HG02981 (cell line): ENCODE measurements around the gene NSMCE1.

ENCODE experiments used
- ATAC-seq: cut with Tn5 transposase; IDR thresholded peaks from one replicate; pipeline ENCODE4 v1.9.1; 2021; ENCODE audit warnings: mild to moderate bottlenecking, moderate library complexity; ENCODE audit not compliant: unreplicated experiment

NSMCE1 gene

GRCh38 chr16:27245276-27246172, 23.0 kb downstream of the NSMCE1 start:
- no peak for ATAC-seq

- ATAC-seq: no peak
Observed at GRCh38 chr16:27244363-27244755, 24.2 kb downstream of the NSMCE1 start.

- no peak for ATAC-seq
Observed at GRCh38 chr16:27243725-27244362, 24.7 kb downstream of the NSMCE1 start.

GRCh38 chr16:27242868-27243590, 25.5 kb downstream of the NSMCE1 start:
- ATAC-seq: no peak

GRCh38 chr16:27242398-27242797, 26.2 kb downstream of the NSMCE1 start:
- no peak for ATAC-seq

GRCh38 chr16:27241658-27242057, 26.9 kb downstream of the NSMCE1 start:
- ATAC-seq: no peak

- ATAC-seq: no peak
Observed at GRCh38 chr16:27240948-27241531, 27.5 kb downstream of the NSMCE1 start.

DNA sequence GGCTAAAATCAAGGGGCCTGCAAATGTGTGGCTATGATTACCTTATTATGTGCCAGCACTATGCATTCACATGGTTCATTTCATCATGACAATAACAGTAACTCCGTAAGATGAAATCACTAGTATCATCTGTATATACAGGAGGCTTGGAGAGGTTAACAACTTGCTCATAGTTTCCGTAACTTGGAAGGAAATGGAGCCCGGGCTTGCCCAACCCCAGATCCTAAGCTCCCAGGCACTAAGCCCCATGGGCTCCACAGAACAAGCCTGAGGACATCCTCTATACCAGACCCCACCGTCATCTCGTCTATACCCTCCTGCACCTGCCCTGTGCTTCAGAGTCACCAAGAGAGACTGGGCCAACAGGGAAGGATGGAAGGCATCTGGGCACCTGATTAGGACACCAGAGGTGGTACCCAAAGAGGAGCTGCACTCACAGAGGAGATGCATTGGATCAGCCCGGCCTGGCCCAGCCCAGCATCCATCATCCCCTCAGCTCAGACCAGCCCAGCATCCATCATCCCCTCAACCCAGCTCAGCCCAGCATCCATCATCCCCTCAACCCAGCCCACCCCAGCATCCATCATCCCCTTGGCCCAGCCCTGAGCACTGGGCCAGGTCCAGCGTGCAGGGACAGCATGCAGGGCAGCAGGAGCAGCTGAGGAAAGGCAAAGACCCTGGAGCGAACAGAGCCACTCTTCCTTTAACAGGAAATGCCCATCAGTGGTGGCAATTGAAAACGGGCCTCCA, 28.5 kb downstream of the NSMCE1 start:
- no peak for ATAC-seq

DNA sequence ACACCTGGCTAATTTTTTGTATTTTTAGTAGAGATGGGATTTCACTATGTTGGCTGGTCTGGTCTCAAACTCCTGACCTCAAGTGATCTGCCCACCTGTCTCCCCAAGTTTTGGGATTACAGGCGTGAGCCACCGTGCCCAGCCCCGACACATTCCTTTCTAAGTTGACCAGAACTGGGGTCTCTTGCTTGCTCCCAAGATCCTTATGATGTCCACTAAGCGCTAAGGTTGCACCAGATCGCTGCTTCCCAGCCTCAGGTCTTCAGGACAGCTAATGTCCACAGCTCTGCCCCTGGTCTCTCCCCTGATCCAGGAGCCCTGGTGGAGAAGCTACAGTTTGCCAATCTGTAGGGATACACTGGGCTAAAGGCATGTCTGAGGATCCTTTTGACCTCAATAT, 29.5 kb downstream of the NSMCE1 start:
- ATAC-seq: no peak

- ATAC-seq: no peak
Observed at GRCh38 chr16:27238591-27238990, 30.0 kb downstream of the NSMCE1 start.

DNA sequence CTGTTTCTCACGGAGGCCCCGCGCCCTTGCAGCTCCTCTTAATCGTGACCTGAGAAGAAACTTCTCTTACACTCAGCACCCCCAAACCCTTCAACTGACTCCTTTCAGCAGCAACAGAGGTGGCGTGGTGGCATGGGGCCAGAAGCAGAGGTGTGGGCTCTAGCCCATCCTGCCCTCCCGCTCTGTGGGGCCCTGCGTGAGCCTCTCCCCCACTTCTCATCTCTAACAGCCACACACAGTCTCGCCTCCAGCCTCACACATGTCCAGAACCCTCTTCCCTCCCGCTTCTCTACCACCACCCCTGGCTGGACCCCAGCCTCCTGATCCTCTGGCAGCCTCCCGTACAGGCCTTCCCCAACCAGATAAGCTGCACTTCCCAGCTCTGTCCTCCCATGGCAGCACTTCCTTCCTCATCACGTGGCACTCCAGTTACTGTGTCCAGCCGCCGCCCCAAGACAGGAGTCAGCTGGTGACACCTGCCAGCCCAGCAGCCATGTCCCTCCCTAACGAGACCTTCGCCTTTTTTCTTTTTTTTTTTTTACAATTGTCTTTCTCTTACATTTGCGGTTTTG, 30.5 kb downstream of the NSMCE1 start:
- ATAC-seq: peak; percentile 9

DNA sequence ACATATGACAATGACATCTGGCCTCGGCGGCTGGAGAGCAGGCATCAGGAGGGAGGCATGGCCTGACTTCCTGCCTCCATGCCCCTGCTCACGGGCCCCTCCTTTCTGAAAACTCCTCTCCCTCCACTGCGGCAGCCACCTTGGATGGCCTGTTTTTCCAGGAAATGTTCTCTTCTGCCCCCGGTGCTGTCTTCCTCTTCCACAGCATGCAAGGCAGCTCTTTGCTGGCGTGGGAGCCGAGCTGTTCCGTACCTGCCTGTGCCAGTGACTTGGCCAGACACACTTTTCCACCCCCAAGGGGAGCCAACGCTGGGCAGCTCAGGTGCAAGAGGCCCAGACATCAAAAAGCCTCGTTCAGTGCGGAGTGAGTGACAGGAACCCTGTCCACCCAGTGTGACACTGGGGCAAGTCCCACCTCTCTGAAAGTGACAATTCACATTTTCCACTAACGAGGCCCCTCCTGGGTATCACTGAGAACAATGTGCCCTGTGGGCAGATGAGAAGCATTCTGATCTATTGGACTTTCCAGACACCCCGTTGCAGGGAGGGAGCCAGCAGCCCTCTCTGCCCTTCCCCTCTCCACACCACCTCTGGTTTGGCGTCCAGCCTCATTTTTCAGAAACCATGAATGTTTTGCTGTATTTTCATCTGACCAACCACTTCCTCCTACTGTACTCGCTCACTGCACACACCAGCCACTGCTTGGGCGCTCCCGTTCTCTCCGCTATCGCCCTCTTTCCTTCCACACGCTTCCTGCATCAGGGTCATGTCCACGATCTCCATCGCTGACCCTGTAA, 31.2 kb downstream of the NSMCE1 start:
- ATAC-seq: peak; percentile 57

DNA sequence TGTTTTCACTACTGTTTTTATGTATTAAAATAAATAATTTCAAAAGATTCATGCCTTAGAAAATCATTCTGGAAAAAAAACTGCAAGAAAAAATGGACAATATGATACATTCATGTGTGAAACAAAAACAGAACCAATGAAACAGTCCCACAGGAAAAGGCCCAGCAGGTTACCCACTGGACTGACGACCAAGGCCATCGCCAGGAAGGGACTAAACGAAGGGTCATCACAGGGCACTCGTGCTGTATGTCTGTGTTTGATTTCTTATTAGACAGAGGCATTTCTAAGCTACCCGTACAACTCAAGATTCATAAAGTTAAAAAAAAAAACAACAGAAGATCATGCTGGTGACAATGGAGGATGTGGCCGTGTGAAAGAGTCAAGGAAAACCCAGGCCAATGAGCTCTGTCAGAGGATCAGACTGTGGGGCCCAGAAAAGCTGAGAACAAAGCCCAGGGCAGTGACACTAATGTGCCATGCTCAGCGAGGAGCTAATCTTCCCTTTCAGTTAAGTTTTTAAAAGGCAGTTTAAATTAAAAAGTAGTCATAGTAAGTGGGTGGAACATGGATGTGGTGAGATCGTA, 31.8 kb downstream of the NSMCE1 start:
- no peak for ATAC-seq

- ATAC-seq: no peak
Observed at GRCh38 chr16:27235938-27236245, 32.7 kb downstream of the NSMCE1 start.

GRCh38 chr16:27235055-27235937, 33.3 kb downstream of the NSMCE1 start:
- no peak for ATAC-seq

DNA sequence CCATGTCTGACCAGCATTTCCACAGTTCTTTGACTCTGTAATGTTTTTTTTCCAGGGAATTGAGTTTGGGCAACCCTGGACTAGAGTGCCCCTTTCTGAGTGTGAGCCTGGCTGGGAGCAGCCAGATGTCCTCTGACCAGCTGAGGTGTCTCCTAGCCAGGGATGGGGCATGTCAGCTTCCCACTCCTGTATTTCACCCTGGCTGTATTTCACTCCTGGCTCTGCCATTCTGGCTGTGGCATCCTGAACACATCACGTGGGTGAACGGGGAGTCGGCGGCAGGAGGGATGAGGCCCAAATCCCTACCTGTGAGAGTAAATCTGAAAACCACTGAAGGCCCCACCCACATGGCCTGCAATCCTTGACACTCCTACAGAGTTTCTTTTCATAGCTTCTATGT, 34.0 kb downstream of the NSMCE1 start:
- ATAC-seq: no peak

DNA sequence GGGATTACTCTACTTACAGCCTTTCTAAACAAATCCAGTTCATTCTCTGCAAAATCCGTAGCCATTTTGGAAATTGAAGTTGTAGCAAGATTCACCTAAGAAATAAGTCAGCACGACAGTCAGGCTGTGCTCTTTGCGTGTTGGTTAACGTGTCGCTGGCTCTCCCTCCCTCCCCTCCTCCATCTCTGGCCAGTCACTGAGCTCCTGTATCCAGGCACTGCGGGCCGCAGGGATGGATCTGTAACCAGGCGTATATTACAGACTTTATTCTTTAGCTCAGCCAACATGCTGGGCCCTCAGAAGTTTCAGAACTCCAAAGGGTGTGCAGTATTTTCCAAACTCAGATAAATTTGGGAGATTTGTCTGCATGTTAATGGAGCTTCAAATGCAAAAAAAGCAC, 34.4 kb downstream of the NSMCE1 start:
- ATAC-seq: no peak

GRCh38 chr16:27233731-27234130, 34.8 kb downstream of the NSMCE1 start:
- ATAC-seq: no peak
